ENCODE measurements around the gene BRD1. TPM values are rescaled to one million over a fixed set of nuclear protein-coding genes. Genes with fewer than 3 reads are reported as not detected.

The BRD1 gene
- total RNA-seq, 1 experiment from 2014 or later, result 51.2 TPM

DNA sequence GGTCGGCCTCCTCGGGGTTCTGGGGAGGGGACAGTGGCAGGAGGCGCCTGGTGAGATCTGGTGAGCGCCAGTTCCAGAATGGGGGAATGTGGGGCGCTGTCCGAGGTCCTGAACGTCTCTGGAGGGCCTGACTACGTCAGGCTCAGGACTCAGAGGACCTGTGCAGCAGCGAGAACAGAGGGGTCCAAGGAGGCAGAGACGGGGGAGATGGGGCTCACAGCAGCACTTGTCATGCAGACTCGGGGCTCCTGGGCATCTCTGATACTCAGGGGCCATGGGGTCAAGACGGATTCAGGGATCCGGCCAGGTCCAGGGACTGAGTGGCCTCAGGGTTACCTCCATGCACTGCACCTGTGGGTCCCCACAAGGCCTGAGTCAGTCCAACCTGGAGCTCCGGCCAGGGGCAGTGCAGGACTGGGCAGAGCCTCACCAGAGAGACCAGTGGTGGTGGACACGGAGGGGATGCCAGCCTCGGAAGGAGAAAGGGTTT, 92.2 kb downstream of the BRD1 start:
- Histone ChIP-seq H3K36me3 (ENCODE audit: insufficient read depth, low read length, poor library complexity, severe bottlenecking) (no peaks in the 10 kb centered on the region), H3K4me3 (ENCODE audit: low read depth, low read length, poor library complexity, severe bottlenecking) (no peak overlapping the region), H3K27ac (ENCODE audit: low read depth, low read length, poor library complexity, severe bottlenecking) (no peak overlapping the region), H3K4me1 (ENCODE audit: insufficient read depth, low read length, poor library complexity, severe bottlenecking) (no peaks in the 10 kb centered on the region), H3K9me3 (ENCODE audit: low read depth, low read length, poor library complexity, severe bottlenecking) (peaks cover 4% of the 10 kb centered on the region), H3K27me3 (replicated peaks; ENCODE audit: insufficient read depth, low read depth, low read length, poor library complexity) (peaks cover 39% of the 10 kb centered on the region)
- peak; percentile 46 for DNase-seq (ENCODE audit: low spot score)
- ChIA-PET CTCF (no interaction called here), POLR2A (ENCODE audit: low non-redundant PET) (no interaction called here)
- intact Hi-C loops (cut with micrococcal nuclease; ENCODE audit: unreplicated experiment), result no loop called here
- TF ChIP-seq CTCF (conservative IDR thresholded peaks at IDR 0.05; ENCODE audit: low read depth, low read length), result no peak
- no peak for TF ChIP-seq EZH2 (IDR thresholded peaks at IDR 0.05; ENCODE audit: borderline replicate concordance, low read depth, low read length, poor library complexity, severe bottlenecking)
- no TSS peak for BruUV-seq (replicated peaks)

DNA sequence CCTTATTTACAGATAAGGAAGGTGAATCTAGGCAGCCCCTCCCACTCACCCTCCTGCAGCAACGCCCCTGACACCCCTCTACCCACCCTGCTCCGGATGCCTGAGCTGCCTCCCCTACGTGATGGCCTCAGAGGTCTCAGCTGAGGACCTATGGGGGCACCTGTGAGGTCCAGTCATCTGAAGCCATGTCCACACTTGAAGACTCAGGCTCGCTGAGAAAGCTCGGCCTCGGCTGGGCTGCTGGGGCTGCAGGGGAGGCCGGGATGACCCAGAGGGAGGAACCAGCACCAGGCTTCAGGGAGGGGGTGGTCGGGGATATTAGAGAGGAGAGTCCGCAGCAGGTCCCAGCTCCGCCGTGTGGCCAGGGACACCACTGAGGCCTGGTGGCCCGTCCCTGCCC, 92.8 kb downstream of the BRD1 start:
- no peak for DNase-seq (ENCODE audit: low spot score)
- Histone ChIP-seq H3K4me1 (ENCODE audit: insufficient read depth, low read length, poor library complexity, severe bottlenecking) (no peaks in the 10 kb centered on the region), H3K4me3 (ENCODE audit: low read depth, low read length, poor library complexity, severe bottlenecking) (no peak overlapping the region), H3K27ac (ENCODE audit: low read depth, low read length, poor library complexity, severe bottlenecking) (no peak overlapping the region), H3K36me3 (ENCODE audit: insufficient read depth, low read length, poor library complexity, severe bottlenecking) (no peaks in the 10 kb centered on the region), H3K9me3 (ENCODE audit: low read depth, low read length, poor library complexity, severe bottlenecking) (peaks cover 4% of the 10 kb centered on the region), H3K27me3 (replicated peaks; ENCODE audit: insufficient read depth, low read depth, low read length, poor library complexity) (peaks cover 38% of the 10 kb centered on the region)
- CTCF ChIA-PET, result no interaction called here
- TF ChIP-seq EZH2 (IDR thresholded peaks at IDR 0.05; ENCODE audit: borderline replicate concordance, low read depth, low read length, poor library complexity, severe bottlenecking), result no peak
- no peak for TF ChIP-seq CTCF (conservative IDR thresholded peaks at IDR 0.05; ENCODE audit: low read depth, low read length)
- POLR2A ChIA-PET (ENCODE audit: low non-redundant PET), result no interaction called here
- BruUV-seq (replicated peaks), result no TSS peak
- intact Hi-C loops (cut with micrococcal nuclease; ENCODE audit: unreplicated experiment), result no loop called here

GRCh38 chr22:49734390-49734789, 93.3 kb downstream of the BRD1 start:
- Histone ChIP-seq H3K9me3 (ENCODE audit: low read depth, low read length, poor library complexity, severe bottlenecking) (peaks cover 4% of the 10 kb centered on the region), H3K27ac (ENCODE audit: low read depth, low read length, poor library complexity, severe bottlenecking) (no peak overlapping the region), H3K36me3 (ENCODE audit: insufficient read depth, low read length, poor library complexity, severe bottlenecking) (no peaks in the 10 kb centered on the region), H3K4me3 (ENCODE audit: low read depth, low read length, poor library complexity, severe bottlenecking) (no peak overlapping the region), H3K4me1 (ENCODE audit: insufficient read depth, low read length, poor library complexity, severe bottlenecking) (no peaks in the 10 kb centered on the region), H3K27me3 (replicated peaks; ENCODE audit: insufficient read depth, low read depth, low read length, poor library complexity) (peaks cover 39% of the 10 kb centered on the region)
- no peak for DNase-seq (ENCODE audit: low spot score)
- no TSS peak for BruUV-seq (replicated peaks)
- POLR2A ChIA-PET (ENCODE audit: low non-redundant PET), result no interaction called here
- intact Hi-C loops (cut with micrococcal nuclease; ENCODE audit: unreplicated experiment), result no loop called here
- no peak for TF ChIP-seq EZH2 (IDR thresholded peaks at IDR 0.05; ENCODE audit: borderline replicate concordance, low read depth, low read length, poor library complexity, severe bottlenecking)
- TF ChIP-seq CTCF (conservative IDR thresholded peaks at IDR 0.05; ENCODE audit: low read depth, low read length), result no peak
- CTCF ChIA-PET, result no interaction called here

All from A673 (cell line).